ENCODE data around the gene SMPX. TPM values are rescaled to one million over a fixed set of nuclear protein-coding genes. Genes with fewer than 3 reads are reported as not detected.
A peak's percentile ranks its signal among the peaks of the same experiment; 100 is the strongest.

SMPX gene
- polyA plus RNA-seq, 2 of the 4 experiments (the other 2 are of a cell fraction), result 0.13 to 0.23 TPM

GRCh38 chrX:21745756-21746155 is 12.2 kb downstream of the SMPX start:
- H3K9me3 ChIP-seq, result no peaks in the 10 kb centered on the region
- H3K4me2 ChIP-seq, result no peak overlapping the region
- WGBS (ENCODE audit: missing lambda C conversion rate), result 25% methylated on average over 4 of the region's 4 CpGs
- DNase-seq (ENCODE audit: low read depth in 1 of 2, low spot score in 1 of 2) (peak; percentile 8 to 24), ATAC-seq (peak in 1 of 2 experiments; percentile 71; a peak in 3 of 6 replicates), FAIRE-seq (peak; percentile 77)
- H3K27ac ChIP-seq, result no peak overlapping the region
- TF ChIP-seq ZC3H11A (IDR thresholded peaks at IDR 0.05) (no peak), CTCF (IDR thresholded peaks at IDR 0.05) (peak; percentile 59), SMC3 (IDR thresholded peaks at IDR 0.05) (peak; percentile 62), HES2 (IDR thresholded peaks at IDR 0.05) (no peak), TP53 (CRISPR knock-in tag; IDR thresholded peaks at IDR 0.05) (no peak), RAD21 (conservative IDR thresholded peaks at IDR 0.05 in 1 of 2, IDR thresholded peaks at IDR 0.05 in 1 of 2) (peak; percentile 51 to 56)
- ChIA-PET CTCF (interaction anchor here (0.6 to 2.1 kb wide), 9 partner anchors 13 to 1222 kb away, joined by 3 to 10 read pairs (median 5); partner anchors contain the start of gene SMPX), POLR2A (no interaction called here)
- H3K4me3 ChIP-seq, result no peak overlapping the region
- no peaks in the 10 kb centered on the region for H3K4me1 ChIP-seq

GRCh38 chrX:21744721-21745120 is 13.2 kb downstream of the SMPX start:
- WGBS (ENCODE audit: missing lambda C conversion rate), result 0% methylated on average over 1 of the region's 1 CpG
- DNase-seq (ENCODE audit: low read depth in 1 of 2, low spot score in 1 of 2), result no peak
- CTCF ChIA-PET, result interaction anchor here (0.6 to 1.5 kb wide), 5 partner anchors 18 to 1221 kb away, joined by 3 to 6 read pairs (median 3); no protein-coding TSS in a partner anchor

GRCh38 chrX:21744060-21744459 is 13.9 kb downstream of the SMPX start:
- no peaks in the 10 kb centered on the region for H3K4me1 ChIP-seq
- DNase-seq (ENCODE audit: low read depth in 1 of 2, low spot score in 1 of 2) (no peak), FAIRE-seq (no peak), ATAC-seq (no peak)
- CTCF ChIA-PET, result interaction anchor here (1.2 to 1.5 kb wide), 2 partner anchors 18 to 1214 kb away, joined by 3 to 6 read pairs; no protein-coding TSS in a partner anchor
- WGBS (ENCODE audit: missing lambda C conversion rate), result 73% methylated on average over 3 of the region's 3 CpGs
- H3K9me3 ChIP-seq, result no peaks in the 10 kb centered on the region
- H3K27ac ChIP-seq, result no peak overlapping the region
- TF ChIP-seq MAFK (IDR thresholded peaks at IDR 0.05; ENCODE audit: partially characterized antibody) (no peak), CTCF (IDR thresholded peaks at IDR 0.05) (no peak), HDAC2 (IDR thresholded peaks at IDR 0.05) (no peak), E2F6 (IDR thresholded peaks at IDR 0.05; ENCODE audit: borderline replicate concordance, low read depth) (no peak), POLR2A (IDR thresholded peaks at IDR 0.05; ENCODE audit: low read length) (no peak)
- H3K4me3 ChIP-seq, result no peak overlapping the region
- POLR2A ChIA-PET, result no interaction called here
- no peak overlapping the region for H3K4me2 ChIP-seq

More at GRCh38 chrX:21744721-21745120, 13.2 kb downstream of the SMPX start:
- POLR2A ChIA-PET, result no interaction called here
- Histone ChIP-seq H3K9me3 (no peaks in the 10 kb centered on the region), H3K4me2 (no peak overlapping the region), H3K4me3 (no peak overlapping the region), H3K27ac (no peak overlapping the region), H3K4me1 (no peaks in the 10 kb centered on the region)
- no peak for ATAC-seq
- peak; percentile 13 for FAIRE-seq
- no peak for TF ChIP-seq USF2 (IDR thresholded peaks at IDR 0.05)
- no peak for TF ChIP-seq ELK1 (IDR thresholded peaks at IDR 0.05; ENCODE audit: low read depth, low read length)
- no peak for TF ChIP-seq RCOR1 (IDR thresholded peaks at IDR 0.05; ENCODE audit: low read depth, low read length)
- TF ChIP-seq SREBF2 (IDR thresholded peaks at IDR 0.05), result no peak
- TF ChIP-seq MAFK (IDR thresholded peaks at IDR 0.05; ENCODE audit: partially characterized antibody), result no peak

Data from A549 (cell line).